Uterus (tissue), 4 donors: ENCODE measurements around the gene GLB1L3. TPM values are rescaled to one million over a fixed set of nuclear protein-coding genes. Genes with fewer than 3 reads are reported as not detected.

Source experiments
- DNase-seq, 2 donors: peaks; one replicate each; pipeline ENCODE4 v3.0.0-alpha.2; 2019 to 2020
- H3K27ac ChIP-seq, 2 donors: fragments of 200-600 bp; sonication (generic); 1 replicate in 1 of 2; 2 replicates in 1 of 2; pipeline ENCODE4 v1.5.1; 2016 to 2018
- H3K27me3 ChIP-seq, 2 donors: fragments of 200-600 bp; sonication (generic); one replicate each; pipeline ENCODE4 v1.5.1; 2018 to 2019; ENCODE audit warnings: control low read depth in 1 of 2
- H3K36me3 ChIP-seq, 2 donors: fragments of 200-600 bp; sonication (generic); one replicate each; pipeline ENCODE4 v1.5.1; 2019; ENCODE audit warnings: control low read depth in 1 of 2
- H3K4me1 ChIP-seq, 2 donors: fragments of 200-600 bp; sonication (generic); one replicate each; pipeline ENCODE4 v1.5.1; 2018 to 2019; ENCODE audit warnings: control low read depth in 1 of 2
- H3K4me3 ChIP-seq, 2 donors: fragments of 200-600 bp; sonication (generic); 1 replicate in 1 of 2; 2 replicates in 1 of 2; pipeline ENCODE4 v1.5.1; 2018 to 2019; ENCODE audit warnings: mild to moderate bottlenecking in 1 of 2
- H3K9me3 ChIP-seq, 2 donors: fragments of 200-600 bp; sonication (generic); one replicate each; pipeline ENCODE4 v1.5.1; 2019; ENCODE audit warnings: control low read depth in 1 of 2
- POLR2A ChIP-seq, 2 donors: fragments of 450-650 bp; IDR thresholded peaks; one replicate each; pipeline ENCODE4 v1.6.1; 2016; ENCODE audit warnings: antibody characterized with exemption in 2 of 2, mild to moderate bottlenecking in 1 of 2, moderate library complexity in 1 of 2
- intact Hi-C: fragments of 100-400 bp; cut with DNase I; formaldehyde crosslinking; loops from one replicate; pipeline ENCODE4 v1.15.1; 2023; ENCODE audit warnings: low total_unique reads
- total RNA-seq, 4 donors: library from RNA; depleted of rRNA in 3 of 4; stranded (reverse); fragments of >200 nt in 3 of 4; gene quantifications; one replicate each; pipeline versions ENCODE4 v1.1.0 to v1.2.4, GENCODE V29; 2014 to 2023
- TF ChIP-seq, protein P1 (sequence below), 4 experiments: fragments of 200-600 bp in 2 of 4; fragments of 450-650 bp in 2 of 4; sonication (generic) in 2 of 4; IDR thresholded peaks; one replicate each; pipeline ENCODE4 v1.5.1; 2016 to 2019; ENCODE audit warnings: antibody characterized with exemption in 4 of 4, mild to moderate bottlenecking in 2 of 4, moderate library complexity in 1 of 4
- donor health status: DM: yes; HTN: yes; CAD: no.

The GLB1L3 gene
- total RNA-seq, 4 donors from 2014 or later: 1.4 to 7.2 TPM; not detected in 2

DNA sequence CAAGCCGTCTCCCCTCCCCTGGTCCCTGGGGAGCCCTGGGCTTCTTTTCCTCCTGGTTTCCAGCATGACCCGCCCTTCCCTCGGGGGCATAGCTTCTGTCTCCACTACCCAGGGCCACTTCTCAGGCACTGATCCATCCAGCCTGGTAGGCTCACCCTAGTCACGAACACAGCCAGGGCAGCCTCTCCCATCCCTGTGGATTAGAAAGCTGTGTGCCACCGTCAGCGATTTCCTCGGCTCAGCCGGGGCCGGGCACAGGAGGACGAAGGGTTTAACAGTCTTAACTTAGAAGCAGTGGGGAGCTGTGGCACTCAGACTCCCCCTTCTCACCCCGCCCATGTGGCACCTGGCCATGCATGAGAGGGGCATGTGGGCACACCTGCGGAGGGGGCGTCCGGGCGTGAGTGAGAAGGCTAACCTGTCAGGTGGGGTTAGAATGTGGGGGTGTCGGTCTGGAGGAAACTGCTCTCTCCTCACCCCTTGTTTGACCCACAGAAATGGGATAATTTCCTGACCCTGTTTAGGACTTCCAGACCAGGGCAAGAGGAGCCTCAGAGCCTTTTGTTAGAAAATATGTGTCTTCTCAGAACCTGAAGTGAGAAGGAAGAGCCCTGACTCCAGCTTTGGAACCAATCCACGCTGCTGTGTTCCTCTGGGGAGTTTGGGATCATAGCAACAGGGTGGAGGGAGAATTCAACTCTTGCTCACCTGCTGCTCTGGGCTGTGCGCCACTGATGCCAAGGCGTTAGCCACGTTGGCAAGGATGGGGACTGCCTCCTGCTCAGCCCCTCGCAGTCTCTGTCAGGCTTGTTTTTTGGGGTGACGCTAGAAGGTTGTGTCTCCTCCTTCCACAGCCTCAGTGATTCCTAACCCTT, 70.2 kb downstream of the GLB1L3 start:
- no peaks in the 10 kb centered on the region for H3K36me3 ChIP-seq
- DNase-seq: no peak

DNA sequence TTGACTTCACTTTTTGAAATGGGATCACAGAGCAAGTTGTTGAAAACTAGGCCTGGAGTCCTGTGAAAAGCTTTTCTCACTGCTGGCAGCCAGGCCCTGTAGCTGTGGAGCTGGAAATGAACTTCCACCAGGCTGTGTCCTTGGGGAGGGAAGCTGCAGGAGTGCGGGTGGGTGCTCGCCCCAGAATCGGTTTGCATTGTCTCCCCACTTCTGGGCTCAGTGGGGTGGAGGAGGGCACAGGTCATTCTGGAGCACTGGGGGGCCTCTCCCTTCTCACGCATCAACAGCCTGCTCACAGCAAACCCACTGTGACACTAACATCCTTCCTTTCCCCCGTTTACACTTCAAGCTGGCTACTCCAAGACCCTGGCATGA, 70.8 kb downstream of the GLB1L3 start:
- H3K27ac ChIP-seq: no peak overlapping the region
- H3K4me3 ChIP-seq: no peak overlapping the region
- H3K9me3 ChIP-seq: no peaks in the 10 kb centered on the region
- H3K36me3 ChIP-seq: no peaks in the 10 kb centered on the region
- no peak for TF ChIP-seq POLR2A (IDR thresholded peaks at IDR 0.05)
- TF ChIP-seq, protein P1, sequence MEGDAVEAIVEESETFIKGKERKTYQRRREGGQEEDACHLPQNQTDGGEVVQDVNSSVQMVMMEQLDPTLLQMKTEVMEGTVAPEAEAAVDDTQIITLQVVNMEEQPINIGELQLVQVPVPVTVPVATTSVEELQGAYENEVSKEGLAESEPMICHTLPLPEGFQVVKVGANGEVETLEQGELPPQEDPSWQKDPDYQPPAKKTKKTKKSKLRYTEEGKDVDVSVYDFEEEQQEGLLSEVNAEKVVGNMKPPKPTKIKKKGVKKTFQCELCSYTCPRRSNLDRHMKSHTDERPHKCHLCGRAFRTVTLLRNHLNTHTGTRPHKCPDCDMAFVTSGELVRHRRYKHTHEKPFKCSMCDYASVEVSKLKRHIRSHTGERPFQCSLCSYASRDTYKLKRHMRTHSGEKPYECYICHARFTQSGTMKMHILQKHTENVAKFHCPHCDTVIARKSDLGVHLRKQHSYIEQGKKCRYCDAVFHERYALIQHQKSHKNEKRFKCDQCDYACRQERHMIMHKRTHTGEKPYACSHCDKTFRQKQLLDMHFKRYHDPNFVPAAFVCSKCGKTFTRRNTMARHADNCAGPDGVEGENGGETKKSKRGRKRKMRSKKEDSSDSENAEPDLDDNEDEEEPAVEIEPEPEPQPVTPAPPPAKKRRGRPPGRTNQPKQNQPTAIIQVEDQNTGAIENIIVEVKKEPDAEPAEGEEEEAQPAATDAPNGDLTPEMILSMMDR (IDR thresholded peaks at IDR 0.05): no peak
- DNase-seq: no peak
- no peaks in the 10 kb centered on the region for H3K27me3 ChIP-seq
- intact Hi-C loops: no loop called here
- H3K4me1 ChIP-seq: no peaks in the 10 kb centered on the region

More for the DNA sequence above, 70.2 kb downstream of the GLB1L3 start:
- no peaks in the 10 kb centered on the region for H3K9me3 ChIP-seq
- intact Hi-C loops: no loop called here
- TF ChIP-seq, protein P1 (IDR thresholded peaks at IDR 0.05): no peak
- TF ChIP-seq POLR2A (IDR thresholded peaks at IDR 0.05): no peak
- no peaks in the 10 kb centered on the region for H3K27me3 ChIP-seq
- no peaks in the 10 kb centered on the region for H3K4me1 ChIP-seq
- no peak overlapping the region for H3K27ac ChIP-seq
- no peak overlapping the region for H3K4me3 ChIP-seq

DNA sequence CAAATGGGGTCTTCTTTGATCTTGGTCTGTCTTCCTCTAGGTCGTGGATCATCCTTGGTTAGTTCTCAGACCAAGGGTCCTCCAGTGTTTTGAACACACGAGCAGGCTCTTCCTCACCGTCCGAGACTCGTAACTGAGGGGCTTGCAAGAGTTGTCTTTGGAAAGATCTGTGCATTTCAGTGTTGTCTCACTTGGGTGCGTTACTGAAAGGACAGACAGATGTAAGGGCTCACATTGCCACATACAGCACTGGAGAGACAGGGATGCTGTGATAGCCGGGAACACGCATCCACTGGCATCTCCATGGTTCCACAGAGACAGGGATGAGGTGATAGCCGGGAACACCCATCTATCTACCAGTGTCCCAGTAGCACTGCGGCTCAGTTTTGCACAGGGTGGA, 71.3 kb downstream of the GLB1L3 start:
- no peak for TF ChIP-seq POLR2A (IDR thresholded peaks at IDR 0.05)
- TF ChIP-seq, protein P1 (IDR thresholded peaks at IDR 0.05): no peak
- no peak overlapping the region for H3K27ac ChIP-seq
- no peaks in the 10 kb centered on the region for H3K36me3 ChIP-seq
- H3K4me1 ChIP-seq: no peaks in the 10 kb centered on the region
- no peaks in the 10 kb centered on the region for H3K27me3 ChIP-seq
- no peaks in the 10 kb centered on the region for H3K9me3 ChIP-seq
- intact Hi-C loops: no loop called here
- H3K4me3 ChIP-seq: no peak overlapping the region
- no peak for DNase-seq

DNA sequence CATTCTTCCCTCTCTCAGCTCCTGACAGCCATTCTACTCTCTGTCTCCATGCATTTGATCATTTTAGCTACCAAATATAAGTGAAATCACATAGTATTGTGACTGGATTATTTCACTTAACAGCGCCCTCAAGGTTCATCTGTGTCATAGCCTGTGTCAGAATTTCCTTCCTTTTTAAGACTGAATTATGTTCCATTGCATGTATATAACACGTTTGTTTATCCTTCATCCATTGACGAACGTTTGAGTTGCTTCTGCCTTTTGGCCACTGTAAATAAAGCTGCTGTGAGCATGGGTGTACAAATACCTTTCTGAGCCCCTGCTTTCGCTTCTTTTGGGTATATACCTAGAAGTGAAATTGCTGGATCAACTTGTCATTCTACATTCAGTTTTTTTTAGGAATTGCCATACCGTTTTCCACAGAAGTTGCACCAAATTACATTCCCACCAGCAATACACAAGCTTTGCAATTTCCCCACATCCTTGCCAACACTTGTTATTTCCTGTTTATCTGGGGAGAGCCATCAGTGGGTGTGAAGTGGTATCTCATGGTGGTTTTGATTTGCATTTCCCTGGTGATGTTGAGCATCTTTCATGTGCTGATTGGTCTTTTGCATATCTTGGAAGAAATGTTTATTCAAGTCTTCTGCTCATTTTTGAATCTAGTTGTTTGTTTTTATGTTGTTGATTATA, 73.1 kb downstream of the GLB1L3 start:
- Histone ChIP-seq H3K27me3 (no peaks in the 10 kb centered on the region), H3K4me3 (no peak overlapping the region), H3K4me1 (no peaks in the 10 kb centered on the region), H3K36me3 (no peaks in the 10 kb centered on the region), H3K27ac (no peak overlapping the region), H3K9me3 (no peaks in the 10 kb centered on the region)
- TF ChIP-seq, protein P1 (IDR thresholded peaks at IDR 0.05): no peak
- TF ChIP-seq POLR2A (IDR thresholded peaks at IDR 0.05): no peak
- no peak for DNase-seq
- intact Hi-C loops: no loop called here

DNA sequence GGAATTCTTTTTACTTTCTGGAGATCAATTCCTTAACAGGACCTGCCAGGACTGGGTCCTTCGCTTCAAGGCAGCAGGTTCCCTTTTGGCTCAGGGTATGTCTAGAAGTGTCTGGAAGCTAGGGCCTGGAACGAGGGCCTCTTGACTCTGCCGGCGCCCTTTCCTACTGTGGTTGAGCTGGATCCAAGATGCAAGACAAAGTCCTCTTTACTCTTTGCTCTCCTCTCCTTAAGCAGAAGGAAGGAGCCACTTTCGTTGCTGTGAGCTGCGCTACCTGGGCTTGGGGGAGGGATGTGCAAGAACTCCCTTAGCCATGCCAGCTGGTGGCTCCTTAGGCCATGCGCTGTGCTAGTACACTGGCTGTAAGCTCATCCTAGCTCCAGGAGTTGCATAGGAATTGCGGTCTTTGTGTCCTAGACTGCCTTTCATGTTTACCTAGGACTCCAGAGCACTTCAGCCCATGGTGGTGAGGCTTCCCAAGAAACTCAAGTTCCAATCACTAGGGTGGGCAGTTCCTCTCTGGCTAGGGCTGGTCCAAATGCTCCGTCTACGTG, 73.7 kb downstream of the GLB1L3 start:
- Histone ChIP-seq H3K27me3 (no peaks in the 10 kb centered on the region), H3K36me3 (no peaks in the 10 kb centered on the region), H3K9me3 (no peaks in the 10 kb centered on the region), H3K4me3 (no peak overlapping the region), H3K4me1 (no peaks in the 10 kb centered on the region), H3K27ac (no peak overlapping the region)
- no peak for TF ChIP-seq POLR2A (IDR thresholded peaks at IDR 0.05)
- TF ChIP-seq, protein P1 (IDR thresholded peaks at IDR 0.05): no peak
- no peak for DNase-seq
- intact Hi-C loops: no loop called here
